HG03175 (cell line): ENCODE results near the gene ZNF804A.

Experiments used
- ATAC-seq: cut with Tn5 transposase; IDR thresholded peaks from one replicate; pipeline ENCODE4 v1.9.1; 2021; ENCODE audit warnings: mild to moderate bottlenecking, moderate library complexity; ENCODE audit not compliant: unreplicated experiment

Gene ZNF804A

DNA sequence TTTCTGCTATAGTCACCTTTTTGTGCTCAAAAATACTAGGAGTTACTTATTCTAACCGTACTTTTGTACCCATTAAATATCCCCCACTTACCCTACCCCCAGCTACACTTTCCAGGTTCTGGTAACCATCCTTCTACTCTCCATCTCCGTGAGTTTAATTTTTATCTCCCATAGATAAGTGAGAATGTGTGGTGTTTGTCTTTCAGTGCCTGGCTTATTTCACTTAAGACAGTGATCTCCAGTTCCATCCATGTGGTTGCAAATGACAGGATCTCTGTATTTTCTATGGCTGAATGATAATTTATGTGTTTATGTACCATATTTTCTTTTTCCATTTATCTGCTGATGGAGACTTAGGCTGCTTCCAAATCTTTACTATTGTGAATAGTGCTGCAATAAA is 323.3 kb downstream of the ZNF804A start:
- ATAC-seq = no peak

DNA sequence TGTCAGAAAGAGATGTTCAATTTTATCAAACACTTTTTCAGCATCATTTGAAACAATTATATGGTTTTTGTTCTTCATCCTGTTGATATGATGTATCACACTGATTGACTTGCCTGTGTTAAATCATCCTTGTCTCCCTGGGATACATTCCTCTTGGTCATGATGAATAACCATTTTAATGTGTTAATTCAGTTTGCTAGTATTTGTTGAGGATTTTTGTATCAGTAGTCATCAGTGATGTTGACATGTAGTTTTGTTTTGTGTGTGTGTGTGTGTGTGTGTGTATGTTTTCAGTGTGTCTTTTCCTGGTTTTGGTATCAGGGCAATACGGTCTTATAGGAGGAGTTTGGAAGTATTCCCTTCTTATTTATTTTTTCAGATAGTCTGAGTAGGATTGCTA is 325.4 kb downstream of the ZNF804A start:
- no peak for ATAC-seq

DNA sequence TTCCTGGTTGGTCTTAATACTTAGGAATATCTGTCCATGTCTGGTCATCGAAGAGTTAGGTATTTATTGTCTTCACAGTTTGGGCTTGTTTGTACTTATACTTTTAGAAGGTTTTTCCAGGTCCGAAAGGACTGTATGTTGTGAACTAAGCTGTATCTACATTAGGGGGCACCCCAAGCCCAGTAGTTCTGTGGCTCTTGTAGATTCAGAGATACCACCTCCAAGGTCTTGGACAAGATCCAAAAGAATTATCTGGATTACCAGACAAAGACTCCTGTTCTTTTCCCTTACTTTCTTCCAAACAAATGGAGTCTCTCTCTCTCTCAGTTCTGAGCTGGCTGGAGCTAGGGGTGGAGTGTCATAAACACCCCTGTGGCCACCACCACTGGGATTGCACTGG is 328.7 kb downstream of the ZNF804A start:
- no peak for ATAC-seq

DNA sequence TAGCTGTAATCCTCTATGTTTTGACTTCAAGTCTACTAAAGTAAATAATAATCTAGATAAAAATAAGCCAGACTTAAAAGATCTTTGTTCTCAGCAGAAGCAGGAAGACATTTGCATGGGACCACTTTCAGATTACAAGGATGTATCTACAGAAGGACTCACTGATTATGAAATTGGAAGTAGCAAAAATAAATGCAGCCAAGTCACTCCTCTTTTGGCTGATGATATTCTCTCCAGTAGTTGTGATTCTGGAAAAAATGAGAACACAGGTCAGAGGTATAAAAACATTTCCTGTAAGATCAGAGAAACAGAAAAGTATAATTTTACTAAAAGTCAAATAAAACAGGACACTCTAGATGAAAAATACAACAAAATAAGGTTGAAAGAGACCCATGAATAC is 338.4 kb downstream of the ZNF804A start:
- ATAC-seq = no peak

DNA sequence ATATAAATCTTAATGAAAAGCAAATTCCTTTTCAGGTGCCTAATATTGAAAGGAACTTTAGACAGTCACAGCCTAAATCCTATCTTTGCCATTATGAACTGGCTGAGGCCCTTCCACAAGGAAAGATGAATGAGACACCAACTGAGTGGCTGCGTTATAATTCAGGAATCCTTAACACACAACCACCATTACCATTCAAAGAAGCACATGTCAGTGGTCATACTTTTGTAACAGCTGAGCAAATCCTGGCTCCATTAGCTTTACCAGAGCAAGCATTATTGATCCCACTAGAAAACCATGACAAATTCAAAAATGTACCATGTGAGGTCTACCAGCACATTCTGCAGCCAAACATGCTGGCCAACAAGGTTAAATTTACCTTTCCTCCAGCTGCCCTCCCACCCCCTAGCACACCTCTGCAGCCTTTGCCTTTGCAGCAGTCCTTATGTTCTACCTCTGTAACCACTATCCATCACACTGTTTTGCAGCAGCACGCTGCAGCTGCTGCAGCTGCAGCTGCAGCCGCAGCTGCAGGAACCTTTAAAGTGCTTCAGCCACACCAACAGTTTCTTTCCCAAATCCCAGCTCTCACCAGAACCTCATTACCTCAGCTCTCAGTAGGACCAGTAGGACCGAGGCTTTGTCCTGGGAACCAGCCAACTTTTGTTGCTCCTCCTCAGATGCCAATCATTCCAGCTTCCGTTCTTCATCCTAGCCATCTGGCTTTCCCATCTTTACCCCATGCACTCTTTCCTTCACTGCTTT is 340.1 kb downstream of the ZNF804A start:
- no peak for ATAC-seq

DNA sequence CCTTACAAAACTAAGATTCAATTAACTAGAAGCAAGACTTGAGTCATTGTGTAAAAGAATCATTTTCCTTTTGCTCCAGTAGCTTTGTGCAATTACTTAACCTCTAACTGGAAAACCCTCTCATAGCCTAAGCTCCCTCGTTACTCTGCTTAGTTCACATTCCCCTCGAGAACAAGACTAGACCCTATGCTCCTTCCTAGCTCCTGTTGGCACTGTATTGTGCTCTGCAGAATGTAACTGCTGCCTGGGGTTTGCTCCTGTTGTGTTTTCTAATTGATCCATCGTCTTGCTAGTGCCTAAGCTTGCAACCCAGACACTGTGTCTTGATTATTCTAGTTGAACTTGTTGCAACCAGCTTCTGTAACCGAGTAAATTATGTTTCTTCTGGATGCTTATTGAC is 347.0 kb downstream of the ZNF804A start:
- ATAC-seq = no peak

DNA sequence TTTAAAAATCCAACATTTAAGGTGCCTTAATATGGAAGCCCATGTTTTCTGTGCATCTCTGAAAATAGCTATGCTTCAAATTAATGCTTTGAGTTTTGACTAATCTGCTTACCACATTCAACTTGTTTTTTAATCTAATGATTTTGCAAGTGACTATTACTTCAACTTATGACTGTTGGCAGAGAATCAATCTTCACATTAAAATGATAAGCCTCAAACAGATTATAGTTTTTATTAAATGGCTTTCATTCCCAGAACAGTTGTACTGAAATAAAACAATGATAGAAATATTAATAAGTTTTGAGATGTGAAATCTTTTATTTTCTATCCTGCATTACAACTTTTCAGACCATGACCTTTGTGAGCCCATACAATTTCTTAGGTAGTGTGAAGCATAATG is 347.5 kb downstream of the ZNF804A start:
- no peak for ATAC-seq

DNA sequence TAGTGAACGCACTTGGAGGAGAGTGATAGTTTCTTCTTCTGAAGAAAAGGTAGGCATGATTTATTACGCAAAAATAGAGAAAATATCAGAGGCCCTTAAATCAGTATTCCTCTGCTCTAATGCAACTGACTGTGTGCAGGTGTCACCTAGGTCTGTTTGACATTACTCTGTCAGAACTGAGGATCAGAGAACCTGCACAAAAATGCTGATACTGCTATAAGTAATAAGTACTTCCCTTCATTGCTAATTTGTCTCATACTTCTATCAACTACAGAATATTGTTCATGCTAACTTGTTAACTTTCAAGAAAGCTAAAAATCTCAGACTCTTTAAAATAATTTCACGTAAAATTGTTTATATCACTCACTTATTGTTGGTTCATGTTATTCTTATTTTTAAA is 358.5 kb downstream of the ZNF804A start:
- ATAC-seq = no peak

DNA sequence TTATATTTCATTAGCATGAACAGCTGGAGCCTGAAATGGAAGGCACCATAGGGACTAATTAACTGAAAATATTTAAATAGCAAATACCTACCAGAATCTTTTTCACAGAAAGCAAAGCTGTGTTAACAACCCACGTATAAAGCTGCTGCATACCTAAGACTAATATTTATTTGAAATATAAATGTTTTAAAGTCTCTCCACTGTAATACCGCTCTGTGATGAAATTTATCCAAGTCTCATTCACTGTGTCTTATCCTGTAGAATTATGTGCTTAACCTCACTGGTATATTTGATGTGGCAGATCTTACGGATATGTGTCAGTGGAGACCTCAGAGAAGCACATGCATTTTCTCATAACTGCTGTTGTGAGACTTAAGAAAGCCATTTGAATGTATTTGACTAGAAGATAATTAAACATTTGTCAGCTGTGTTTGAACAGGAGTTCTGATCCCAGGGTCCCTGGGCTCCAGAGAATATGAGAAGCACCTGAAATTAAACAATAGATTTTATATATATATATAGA is 373.3 kb downstream of the ZNF804A start:
- ATAC-seq = no peak
